GM18858 (cell line): ENCODE results near the gene FHL3.
A peak's percentile ranks its signal among the peaks of the same experiment; 100 is the strongest.
"Not testable (repeated sequence)": the region's sequence is repeated elsewhere in the genome, so short reads cannot be mapped to it uniquely, and the experiment has no call there.

Experiments used
- ATAC-seq: cut with Tn5 transposase; IDR thresholded peaks from one replicate; pipeline ENCODE4 v1.9.1; 2021; ENCODE audit not compliant: unreplicated experiment

FHL3 gene

GRCh38 chr1:37995751-37996345, 9.5 kb downstream of the FHL3 start:
- ATAC-seq: no peak

GRCh38 chr1:37994886-37995566, 10.3 kb downstream of the FHL3 start:
- ATAC-seq: no peak

- ATAC-seq: peak; percentile 33
Measured at GRCh38 chr1:37989361-37989930, 15.9 kb downstream of the FHL3 start.

- no peak for ATAC-seq
Measured at GRCh38 chr1:37987679-37988078, 17.6 kb downstream of the FHL3 start.

GRCh38 chr1:37983546-37983945, 21.8 kb downstream of the FHL3 start:
- ATAC-seq: no peak

- no peak for ATAC-seq
Measured at GRCh38 chr1:37978541-37978940, 26.8 kb downstream of the FHL3 start.

GRCh38 chr1:37975083-37975482, 30.2 kb downstream of the FHL3 start:
- not testable (repeated sequence) for ATAC-seq

- ATAC-seq: no peak
Measured at GRCh38 chr1:37974567-37974966, 30.7 kb downstream of the FHL3 start.

GRCh38 chr1:37973684-37974083, 31.6 kb downstream of the FHL3 start:
- ATAC-seq: not testable (repeated sequence)

GRCh38 chr1:37965301-37965700, 40.0 kb downstream of the FHL3 start:
- ATAC-seq: no peak

GRCh38 chr1:37964106-37964505, 41.2 kb downstream of the FHL3 start:
- not testable (repeated sequence) for ATAC-seq

GRCh38 chr1:37958690-37959089, 46.6 kb downstream of the FHL3 start:
- ATAC-seq: no peak

GRCh38 chr1:37955685-37956084, 49.6 kb downstream of the FHL3 start:
- ATAC-seq: no peak

- no peak for ATAC-seq
Measured at GRCh38 chr1:37954316-37954971, 50.9 kb downstream of the FHL3 start.

- no peak for ATAC-seq
Measured at GRCh38 chr1:37952738-37953137, 52.6 kb downstream of the FHL3 start.

GRCh38 chr1:37951783-37952624, 53.3 kb downstream of the FHL3 start:
- ATAC-seq: no peak

- ATAC-seq: no peak
Measured at GRCh38 chr1:37951041-37951782, 54.1 kb downstream of the FHL3 start.

GRCh38 chr1:37949524-37950152, 55.7 kb downstream of the FHL3 start:
- ATAC-seq: no peak

GRCh38 chr1:37948841-37949240, 56.5 kb downstream of the FHL3 start:
- no peak for ATAC-seq

- ATAC-seq: no peak
Measured at GRCh38 chr1:37948166-37948565, 57.1 kb downstream of the FHL3 start.
